RWPE1 (cell line): ENCODE results near the gene POGZ.

Source experiments
- CTCF ChIA-PET: fragments of 350-600 bp; sonication (Branson Sonifier 250); formaldehyde crosslinking; extraction: SDS; loops from one replicate; lab custom pipeline; 2021; lab: Yijun Ruan, JAX
- POLR2A ChIA-PET: fragments of 400-600 bp; formaldehyde crosslinking; extraction: SDS; loops from one replicate; lab custom pipeline; 2020; ENCODE audit warnings: antibody characterized with exemption; ENCODE audit not compliant: low non-redundant PET; lab: Yijun Ruan, JAX
- DNase-seq: peaks from one replicate; pipeline ENCODE4 v3.0.0; 2012; ENCODE audit warnings: low spot score
- H3K27ac ChIP-seq: fragments of 450-650 bp; 2 replicates; pipeline ENCODE4 v1.5.1; 2017
- CTCF ChIP-seq: fragments of 450-650 bp; conservative IDR thresholded peaks from 2 replicates; pipeline ENCODE4 v1.5.1; 2017; ENCODE audit warnings: low read depth, mild to moderate bottlenecking

POGZ gene

GRCh38 chr1:151362308-151363155 is 96.8 kb downstream of the POGZ start:
- no peak for TF ChIP-seq CTCF
- H3K27ac ChIP-seq, result no peak overlapping the region
- ChIA-PET CTCF (interaction anchor here (0.6 kb wide), 1 partner anchor 29 kb away, joined by 3 read pairs; no protein-coding TSS in a partner anchor), POLR2A (no interaction called here)
- DNase-seq, result no peak

- ChIA-PET POLR2A (no interaction called here), CTCF (no interaction called here)
- TF ChIP-seq CTCF, result no peak
- no peak overlapping the region for H3K27ac ChIP-seq
- no peak for DNase-seq
Observed at GRCh38 chr1:151361883-151362282, 97.4 kb downstream of the POGZ start.

- ChIA-PET POLR2A (no interaction called here), CTCF (interaction anchor here (0.7 kb wide), 1 partner anchor 28 kb away, joined by 7 read pairs; no protein-coding TSS in a partner anchor)
- no peak overlapping the region for H3K27ac ChIP-seq
- TF ChIP-seq CTCF, result no peak
- DNase-seq, result no peak
Observed at GRCh38 chr1:151356696-151357095, 102.6 kb downstream of the POGZ start.
